B cell (primary cell): ENCODE data around the gene PARD3B. TPM values are rescaled to one million over a fixed set of nuclear protein-coding genes. Genes with fewer than 3 reads are reported as not detected.

Experiments used
- ATAC-seq: fragments of 200-7000 bp; cut with Tn5 transposase; one replicate; pipeline ENCODE4 v1.10.0; 2021; ENCODE audit warnings: low read depth, mild to moderate bottlenecking, moderate number of reproducible peaks, moderate library complexity
- CTCF ChIA-PET: fragments of 350-600 bp; sonication (Branson Sonifier 250); formaldehyde crosslinking; loops from one replicate; lab custom pipeline; 2021; ENCODE audit warnings: antibody characterized with exemption, inconsistent platforms; lab: Charles Lee
- POLR2A ChIA-PET: fragments of 350-600 bp; sonication (Branson Sonifier 250); formaldehyde crosslinking; loops from one replicate; lab custom pipeline; 2021; ENCODE audit warnings: antibody characterized with exemption; lab: Charles Lee
- DNase-seq: peaks from one replicate; pipeline ENCODE4 v3.0.0; 2013
- H2AFZ ChIP-seq: 2 replicates; pipeline ENCODE4 v1.6.1; 2012; ENCODE audit warnings: mild to moderate bottlenecking, low read depth, low read length; ENCODE audit not compliant: insufficient read depth, poor library complexity, severe bottlenecking
- H3K27ac ChIP-seq, 2 donors: 1 replicate in 1 of 2; 2 replicates in 1 of 2; pipeline ENCODE4 v1.5.1; 2012 to 2013; ENCODE audit warnings: low read length in 2 of 2, mild to moderate bottlenecking in 2 of 2, moderate library complexity in 1 of 2
- H3K27me3 ChIP-seq, 4 experiments: fragments of 200-600 bp in 1 of 4; sonication (generic) in 1 of 4; replicated peaks in 1 of 4; 1 replicate in 2 of 4; 2 replicates in 2 of 4; pipeline versions ENCODE4 v1.6.1 to v1.7.0; 2013 to 2016; ENCODE audit warnings: low read length in 3 of 4, mild to moderate bottlenecking in 2 of 4, mixed read lengths in 1 of 4, moderate library complexity in 1 of 4; ENCODE audit not compliant: insufficient read depth in 4 of 4, control insufficient read depth in 3 of 4; ENCODE audit errors: control extremely low read depth in 1 of 4
- H3K36me3 ChIP-seq, 2 experiments: replicated peaks in 1 of 2; 1 replicate in 1 of 2; 2 replicates in 1 of 2; pipeline versions ENCODE4 v1.6.1 to v1.7.1; 2013; ENCODE audit warnings: low read length in 1 of 2; ENCODE audit not compliant: insufficient read depth in 2 of 2, control insufficient read depth in 1 of 2; ENCODE audit errors: control extremely low read depth in 1 of 2, extremely low read depth in 1 of 2
- H3K4me1 ChIP-seq, 2 donors: fragments of 200-600 bp in 1 of 2; sonication (generic) in 1 of 2; 1 replicate in 1 of 2; 2 replicates in 1 of 2; pipeline versions ENCODE4 v1.5.1 to v1.6.1; 2013 to 2017; ENCODE audit warnings: low read length in 2 of 2; ENCODE audit not compliant: control insufficient read depth in 2 of 2, insufficient read depth in 2 of 2
- H3K4me2 ChIP-seq: replicated peaks from 2 replicates; pipeline ENCODE3; 2012; ENCODE audit warnings: mild to moderate bottlenecking, low read depth, low read length; ENCODE audit not compliant: poor library complexity, severe bottlenecking
- H3K4me3 ChIP-seq, 5 experiments: fragments of 200-600 bp in 1 of 5; sonication (generic) in 1 of 5; 1 replicate in 3 of 5; 2 replicates in 2 of 5; pipeline versions ENCODE4 v1.5.1 to v1.7.0; 2011 to 2016; ENCODE audit warnings: low read length in 4 of 5, mild to moderate bottlenecking in 4 of 5, low read depth in 2 of 5, control low read depth in 1 of 5, moderate library complexity in 1 of 5; ENCODE audit not compliant: insufficient read depth in 1 of 5; ENCODE audit errors: control extremely low read depth in 1 of 5, extremely low read depth in 1 of 5
- H3K79me2 ChIP-seq: fragments of 200-600 bp; sonication (generic); one replicate; pipeline ENCODE4 v1.6.0; 2016; ENCODE audit warnings: low read length; ENCODE audit not compliant: control insufficient read depth, insufficient read depth
- H3K9ac ChIP-seq: fragments of 200-600 bp; sonication (generic); 2 replicates; pipeline ENCODE4 v1.6.1; 2017; ENCODE audit warnings: mild to moderate bottlenecking, low read length, moderate library complexity
- H3K9me3 ChIP-seq, 3 donors: one replicate each; pipeline versions ENCODE4 v1.6.1 to v1.7.1; 2013; ENCODE audit warnings: low read length in 2 of 3; ENCODE audit not compliant: control insufficient read depth in 2 of 3, insufficient read depth in 1 of 3; ENCODE audit errors: control extremely low read depth in 1 of 3
- H4K20me1 ChIP-seq: 2 replicates; pipeline ENCODE4 v1.6.0; 2012; ENCODE audit warnings: mild to moderate bottlenecking, low read length; ENCODE audit not compliant: insufficient read depth, control insufficient read depth, poor library complexity, severe bottlenecking
- H3K27ac Mint-ChIP-seq: one replicate; pipeline ENCODE4 v1.8.0; 2021; ENCODE audit warnings: mixed read lengths
- H3K27me3 Mint-ChIP-seq: one replicate; pipeline ENCODE4 v1.8.0; 2021; ENCODE audit warnings: mixed read lengths
- H3K4me1 Mint-ChIP-seq: one replicate; pipeline ENCODE4 v1.8.0; 2021; ENCODE audit warnings: mixed read lengths
- H3K4me3 Mint-ChIP-seq: one replicate; pipeline ENCODE4 v1.8.0; 2021; ENCODE audit warnings: mixed read lengths
- H3K9me3 Mint-ChIP-seq: one replicate; pipeline ENCODE4 v1.8.0; 2022; ENCODE audit warnings: mixed read lengths; ENCODE audit not compliant: insufficient read depth
- EZH2 ChIP-seq: IDR thresholded peaks from 2 replicates; pipeline ENCODE4 v1.6.1; 2012; ENCODE audit warnings: borderline replicate concordance, low read depth, mild to moderate bottlenecking, moderate library complexity, low read length; ENCODE audit not compliant: insufficient read depth, poor library complexity, severe bottlenecking
- WGBS: methylation state at CpG from one replicate; pipeline ENCODE4 v1.1.5; 2013; ENCODE audit warnings: missing lambda C conversion rate; ENCODE audit not compliant: insufficient coverage; 5-methylcytosine and 5-hydroxymethylcytosine counted together
- intact Hi-C: fragments of 100-400 bp; cut with micrococcal nuclease; formaldehyde crosslinking; loops from one replicate; pipeline ENCODE4 v1.10.0; 2022
- polyA plus RNA-seq: library from polyadenylated mRNA; depleted of rRNA; stranded (reverse); fragments of >200 nt; gene quantifications from 2 replicates; pipeline ENCODE4 v1.2.3, GENCODE V29; 2012
- total RNA-seq, 2 donors: library from RNA; stranded (reverse); fragments of 120-200 nt in 1 of 2; gene quantifications; 1 replicate in 1 of 2; 2 replicates in 1 of 2; pipeline versions ENCODE4 v1.2.3 to v1.2.4, GENCODE V29; 2013 to 2022
- TF ChIP-seq, protein P1 (sequence below): fragments of 200-600 bp; IDR thresholded peaks from one replicate; pipeline ENCODE4 v1.8.0; 2022; ENCODE audit warnings: antibody characterized with exemption, mild to moderate bottlenecking

Gene PARD3B
- total and polyA plus RNA-seq, 2 donors (not counting 1 experiment from before 2014, with no cell fraction given): not detected

DNA sequence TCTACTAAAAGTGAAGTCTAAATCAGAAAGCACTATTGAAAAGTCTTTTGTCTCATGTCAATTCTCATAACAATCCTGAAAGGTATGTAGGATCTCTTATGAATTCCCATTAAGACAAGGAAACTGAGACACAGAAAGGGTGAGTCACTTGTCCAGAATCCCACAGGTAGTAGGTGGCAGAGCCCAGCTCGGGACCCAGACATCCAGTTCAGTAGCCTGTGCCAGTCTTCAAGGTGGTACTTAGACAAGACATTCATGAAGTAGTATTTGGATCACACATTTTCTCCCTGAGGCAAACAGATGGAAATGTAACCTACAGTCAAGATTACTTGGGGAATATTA lies 14.8 kb upstream of the PARD3B start:
- DNase-seq (no peak), ATAC-seq (no peak)
- H3K36me3 ChIP-seq: no peaks in the 10 kb centered on the region
- intact Hi-C loops: no loop called here
- no peak overlapping the region for H3K9ac ChIP-seq
- 100% methylated on average over 1 of the region's 1 CpG for WGBS
- ChIA-PET CTCF (no interaction called here), POLR2A (no interaction called here)
- no peaks in the 10 kb centered on the region for H3K4me1 ChIP-seq
- Mint-ChIP-seq H3K4me3 (no peak overlapping the region), H3K4me1 (no peaks in the 10 kb centered on the region), H3K27me3 (no peaks in the 10 kb centered on the region), H3K27ac (no peak overlapping the region), H3K9me3 (no peaks in the 10 kb centered on the region)
- no peak for TF ChIP-seq EZH2
- TF ChIP-seq, protein P1, sequence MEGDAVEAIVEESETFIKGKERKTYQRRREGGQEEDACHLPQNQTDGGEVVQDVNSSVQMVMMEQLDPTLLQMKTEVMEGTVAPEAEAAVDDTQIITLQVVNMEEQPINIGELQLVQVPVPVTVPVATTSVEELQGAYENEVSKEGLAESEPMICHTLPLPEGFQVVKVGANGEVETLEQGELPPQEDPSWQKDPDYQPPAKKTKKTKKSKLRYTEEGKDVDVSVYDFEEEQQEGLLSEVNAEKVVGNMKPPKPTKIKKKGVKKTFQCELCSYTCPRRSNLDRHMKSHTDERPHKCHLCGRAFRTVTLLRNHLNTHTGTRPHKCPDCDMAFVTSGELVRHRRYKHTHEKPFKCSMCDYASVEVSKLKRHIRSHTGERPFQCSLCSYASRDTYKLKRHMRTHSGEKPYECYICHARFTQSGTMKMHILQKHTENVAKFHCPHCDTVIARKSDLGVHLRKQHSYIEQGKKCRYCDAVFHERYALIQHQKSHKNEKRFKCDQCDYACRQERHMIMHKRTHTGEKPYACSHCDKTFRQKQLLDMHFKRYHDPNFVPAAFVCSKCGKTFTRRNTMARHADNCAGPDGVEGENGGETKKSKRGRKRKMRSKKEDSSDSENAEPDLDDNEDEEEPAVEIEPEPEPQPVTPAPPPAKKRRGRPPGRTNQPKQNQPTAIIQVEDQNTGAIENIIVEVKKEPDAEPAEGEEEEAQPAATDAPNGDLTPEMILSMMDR: no peak
- H3K79me2 ChIP-seq: no peaks in the 10 kb centered on the region
- no peaks in the 10 kb centered on the region for H3K9me3 ChIP-seq
- no peak overlapping the region for H2AFZ ChIP-seq
- no peaks in the 10 kb centered on the region for H4K20me1 ChIP-seq
- H3K27me3 ChIP-seq: no peaks in the 10 kb centered on the region
- no peak overlapping the region for H3K4me2 ChIP-seq
- H3K4me3 ChIP-seq: no peak overlapping the region
- H3K27ac ChIP-seq: no peak overlapping the region

DNA sequence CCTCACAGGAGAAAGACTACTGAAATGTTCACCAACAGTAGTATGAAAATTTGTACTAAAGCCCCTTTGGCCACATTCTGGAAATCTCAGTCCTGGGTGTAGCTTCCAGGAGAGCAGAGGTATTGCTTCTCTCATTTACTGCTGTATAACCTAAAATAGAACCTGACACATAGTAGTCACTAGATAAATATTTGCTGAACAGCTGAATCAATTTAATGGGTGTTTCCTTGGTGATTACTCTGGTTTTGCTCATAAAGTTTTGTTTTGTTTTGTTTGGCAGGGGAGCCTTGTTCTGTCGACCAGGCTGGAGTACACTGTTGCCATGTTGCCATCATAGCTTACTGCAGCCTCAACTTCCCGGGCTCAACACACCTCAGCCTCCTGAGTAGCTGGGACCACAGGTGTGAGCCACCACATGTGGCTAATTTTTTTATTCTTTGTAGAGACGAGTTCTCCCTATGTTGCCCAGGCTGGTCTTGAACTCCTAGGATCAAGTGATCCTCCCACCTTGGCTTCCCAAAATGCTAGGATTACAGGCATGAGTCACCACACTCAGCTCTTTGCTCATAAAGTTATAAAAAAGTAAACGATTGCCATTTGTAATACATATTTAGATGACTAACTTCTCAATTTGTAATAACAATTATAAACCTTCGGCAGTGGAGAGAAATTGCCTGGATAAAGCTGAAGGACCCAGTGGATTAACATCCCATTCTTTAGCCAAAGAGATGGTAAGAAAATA lies 11.5 kb upstream of the PARD3B start:
- ChIA-PET POLR2A (no interaction called here), CTCF (interaction anchor here (1.3 kb wide), 1 partner anchor 29 kb away, joined by 3 read pairs; no protein-coding TSS in a partner anchor)
- H3K9me3 ChIP-seq: no peaks in the 10 kb centered on the region
- H4K20me1 ChIP-seq: no peaks in the 10 kb centered on the region
- Mint-ChIP-seq H3K9me3 (no peaks in the 10 kb centered on the region), H3K4me1 (no peaks in the 10 kb centered on the region), H3K27ac (no peak overlapping the region), H3K4me3 (no peak overlapping the region), H3K27me3 (no peaks in the 10 kb centered on the region)
- no peaks in the 10 kb centered on the region for H3K36me3 ChIP-seq
- no peak overlapping the region for H3K4me2 ChIP-seq
- DNase-seq: no peak
- no peak overlapping the region for H2AFZ ChIP-seq
- no peak overlapping the region for H3K9ac ChIP-seq
- no peak overlapping the region for H3K4me3 ChIP-seq
- intact Hi-C loops: no loop called here
- ATAC-seq: no peak
- no peak overlapping the region for H3K27ac ChIP-seq
- no peaks in the 10 kb centered on the region for H3K27me3 ChIP-seq
- TF ChIP-seq, protein P1: no peak
- TF ChIP-seq EZH2: no peak
- WGBS: 84% methylated on average over 3 of the region's 5 CpGs
- H3K4me1 ChIP-seq: no peaks in the 10 kb centered on the region
- H3K79me2 ChIP-seq: no peaks in the 10 kb centered on the region
